HG03432 (cell line): ENCODE measurements around the gene NAA20.

Experiments used
- ATAC-seq: cut with Tn5 transposase; IDR thresholded peaks from one replicate; pipeline ENCODE4 v1.9.1; 2021; ENCODE audit warnings: mild to moderate bottlenecking, moderate library complexity; ENCODE audit not compliant: unreplicated experiment

NAA20 gene

DNA sequence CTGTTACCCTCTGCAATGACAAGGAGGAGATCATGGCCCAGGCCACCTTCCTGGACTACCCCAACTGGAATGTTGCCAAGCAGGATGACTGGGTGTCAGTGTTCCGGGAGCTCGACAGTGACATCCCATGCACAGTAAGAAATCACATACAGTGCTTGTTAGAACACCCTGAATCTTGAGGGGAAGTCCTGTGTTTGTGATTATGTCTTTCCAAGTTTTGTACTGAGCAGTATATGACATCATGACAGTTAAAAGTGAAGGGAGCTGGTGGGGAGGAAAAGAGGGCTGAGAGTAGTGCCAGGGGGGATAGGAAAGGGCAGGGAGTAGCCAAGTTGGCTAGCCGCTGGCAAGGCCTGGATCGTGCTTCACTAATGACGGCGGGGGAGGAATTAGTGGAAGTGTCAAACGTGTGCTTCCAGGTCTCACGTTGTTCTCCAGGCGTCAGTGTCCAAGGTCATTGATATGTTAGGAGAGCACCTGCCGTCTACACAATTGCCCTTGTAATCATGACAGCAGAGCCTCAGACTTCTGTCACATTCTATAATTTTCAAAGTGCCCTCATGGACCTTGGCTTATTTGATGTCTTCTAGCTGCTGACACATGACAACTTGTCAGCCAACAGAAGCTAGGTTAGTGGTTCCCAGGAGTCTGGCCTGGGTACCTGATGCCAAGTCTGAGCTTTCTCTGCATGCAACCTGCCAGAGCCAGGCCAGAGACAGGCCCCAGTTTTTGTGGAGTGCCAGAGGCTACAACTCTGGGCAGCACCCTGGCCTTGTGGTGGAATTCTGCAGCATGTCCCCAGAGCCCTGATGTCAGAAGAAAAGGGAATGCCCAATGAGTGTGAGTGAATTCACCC lies 53.9 kb downstream of the NAA20 start:
- ATAC-seq: no peak

DNA sequence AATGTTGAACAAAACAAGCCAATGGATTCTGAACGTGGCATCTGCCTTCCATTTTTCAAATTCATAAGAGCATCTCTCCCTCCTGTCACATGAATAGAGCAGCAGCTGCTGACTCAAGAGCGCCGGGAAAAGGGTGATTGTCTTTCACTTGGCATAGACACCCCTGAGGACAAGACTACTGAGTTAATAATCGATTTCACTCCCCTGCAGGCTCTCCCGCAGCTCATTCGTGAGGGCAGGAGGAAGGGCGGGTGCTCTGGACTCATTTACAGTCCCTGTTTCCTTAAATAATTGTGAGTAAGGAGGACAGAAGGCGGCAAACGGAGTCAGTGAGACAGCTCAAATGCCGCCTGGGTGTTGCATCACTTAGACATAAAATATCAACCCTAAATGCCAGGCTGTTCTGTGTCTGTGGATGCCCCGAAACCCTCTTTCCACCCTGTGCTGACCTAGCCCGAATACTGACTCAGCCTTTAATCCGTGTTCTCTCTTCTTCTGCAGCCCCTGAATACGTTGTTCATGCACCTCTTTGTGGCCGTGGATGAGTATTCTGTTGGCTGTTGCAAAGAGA lies 56.7 kb downstream of the NAA20 start:
- ATAC-seq: no peak

- no peak for ATAC-seq
Observed at GRCh38 chr20:20075032-20075431, 57.9 kb downstream of the NAA20 start.

- no peak for ATAC-seq
Observed at GRCh38 chr20:20076297-20077065, 59.3 kb downstream of the NAA20 start.

DNA sequence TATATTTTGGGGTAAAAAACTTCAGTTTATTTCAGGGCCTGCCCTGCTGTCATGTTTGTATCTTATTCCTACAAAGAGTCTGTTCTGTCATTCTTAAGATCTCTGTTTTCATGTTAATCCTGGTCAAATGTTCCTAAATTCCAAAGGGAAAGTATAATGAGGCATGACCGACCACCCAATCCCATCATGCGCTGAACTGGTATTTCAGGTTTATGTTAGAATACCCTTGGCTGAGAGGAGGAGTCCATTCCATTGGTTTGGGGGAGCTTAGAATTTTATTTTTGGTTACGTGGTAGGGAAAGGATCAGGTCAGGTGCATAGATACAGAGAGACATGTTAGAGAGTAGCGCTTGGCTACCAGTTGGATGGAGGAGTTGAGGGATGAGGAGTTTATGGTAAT lies 60.9 kb downstream of the NAA20 start:
- ATAC-seq: no peak

GRCh38 chr20:20079102-20079784 lies 62.1 kb downstream of the NAA20 start:
- ATAC-seq: no peak
